ENCODE results near the gene LMNTD2.

LMNTD2 gene, protein sequence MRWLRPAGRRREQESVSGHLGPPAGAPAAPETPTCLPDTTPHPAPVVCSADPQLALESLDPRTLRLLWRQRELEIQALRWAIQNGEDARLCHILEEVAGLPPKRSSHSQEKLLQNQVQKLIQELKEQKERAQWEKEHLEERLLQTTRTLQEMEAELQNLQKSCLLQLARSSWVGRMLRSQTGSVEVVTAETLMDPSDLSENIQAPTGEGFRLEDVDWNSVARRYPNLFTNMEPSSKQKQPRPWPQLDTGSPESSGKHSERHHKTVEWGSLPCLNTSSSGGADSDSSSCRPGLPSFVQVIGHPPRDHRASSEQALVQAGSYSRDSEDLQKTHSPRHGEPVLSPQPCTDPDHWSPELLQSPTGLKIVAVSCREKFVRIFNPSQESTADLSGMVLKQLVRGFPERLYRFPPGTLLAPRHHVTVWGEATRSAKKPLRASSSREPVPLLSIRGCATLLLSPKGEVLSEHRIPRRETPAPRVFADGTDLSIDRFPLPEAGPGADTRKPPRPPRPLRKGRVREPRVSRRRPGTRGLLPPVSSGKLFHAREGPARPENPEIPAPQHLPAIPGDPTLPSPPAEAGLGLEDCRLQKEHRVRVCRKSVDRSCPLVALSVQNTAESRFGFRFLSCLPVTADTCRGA

DNA sequence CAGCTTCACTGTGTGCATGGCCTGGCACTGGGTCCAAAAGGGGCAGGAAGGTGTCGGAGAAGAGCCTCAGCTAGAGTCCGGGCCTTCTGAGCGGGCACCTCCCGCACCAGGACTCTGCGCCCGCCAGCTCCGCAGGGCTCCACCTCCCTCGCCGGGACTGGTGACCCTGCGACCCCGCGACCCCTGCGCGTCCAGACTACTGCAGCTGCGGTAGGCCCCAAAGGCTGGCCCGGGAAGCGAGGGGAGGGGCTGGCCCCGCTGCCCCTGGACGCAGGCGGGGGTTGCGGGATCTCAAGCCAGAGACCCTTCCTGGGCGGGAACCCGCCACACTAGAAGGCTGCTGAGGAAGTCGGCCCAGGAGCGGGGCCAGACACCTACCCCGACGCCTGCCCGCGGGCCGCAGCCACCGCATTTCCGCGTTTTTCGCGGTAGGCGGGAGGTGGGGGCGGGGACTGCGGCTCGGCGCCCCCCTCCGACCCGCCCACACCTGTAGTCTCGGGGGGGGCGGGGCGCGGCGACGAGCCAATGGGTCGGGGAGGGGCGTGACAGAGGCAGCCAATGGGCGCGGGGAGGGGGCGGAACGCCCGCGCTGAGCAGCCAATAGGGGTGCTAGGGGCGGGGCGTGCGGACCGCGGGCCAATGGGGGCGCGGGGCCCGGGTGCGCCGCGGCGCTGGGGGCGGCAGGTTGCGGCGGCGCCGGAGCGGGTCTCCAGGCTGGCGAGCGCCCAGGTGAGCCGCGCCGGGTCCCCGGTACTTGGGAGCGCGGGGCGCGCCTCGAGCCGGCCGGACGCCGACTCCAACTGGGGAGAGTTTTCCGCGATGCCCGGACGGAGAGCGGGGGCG lies at the start of gene LMNTD2, which contains the start of gene RASSF7:
TSS of gene LMNTD2 (minus strand) at position 434 of the 843 bp plus-strand sequence. CDS start at position 412, 22 bp downstream.
TSS of gene RASSF7 (plus strand) at position 666 of the 843 bp plus-strand sequence. CDS start 799 bp downstream, outside the sequence.
- peak; percentile 73 to 83 for DNase-seq

DNA sequence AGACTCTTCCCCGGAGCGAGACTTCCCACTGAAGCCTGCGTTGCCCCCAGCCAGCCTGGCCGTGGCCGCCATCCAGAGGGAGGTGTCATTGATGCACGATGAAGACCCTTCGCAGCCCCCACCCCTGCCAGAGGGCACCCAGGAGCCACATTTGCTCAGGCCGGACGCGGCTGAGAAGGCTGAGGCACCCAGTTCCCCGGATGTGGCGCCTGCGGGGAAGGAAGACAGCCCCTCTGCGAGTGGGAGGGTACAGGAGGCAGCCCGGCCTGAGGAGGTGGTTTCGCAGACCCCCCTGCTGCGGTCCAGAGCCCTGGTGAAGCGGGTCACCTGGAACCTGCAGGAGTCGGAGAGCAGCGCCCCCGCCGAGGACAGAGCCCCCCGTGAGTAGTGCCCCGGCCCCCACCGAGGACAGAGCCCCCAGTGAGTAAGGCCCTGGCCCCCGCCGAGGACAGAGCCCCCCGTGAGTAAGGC lies 48.8 kb upstream of the LMNTD2 start:
- no peak for DNase-seq

DNA sequence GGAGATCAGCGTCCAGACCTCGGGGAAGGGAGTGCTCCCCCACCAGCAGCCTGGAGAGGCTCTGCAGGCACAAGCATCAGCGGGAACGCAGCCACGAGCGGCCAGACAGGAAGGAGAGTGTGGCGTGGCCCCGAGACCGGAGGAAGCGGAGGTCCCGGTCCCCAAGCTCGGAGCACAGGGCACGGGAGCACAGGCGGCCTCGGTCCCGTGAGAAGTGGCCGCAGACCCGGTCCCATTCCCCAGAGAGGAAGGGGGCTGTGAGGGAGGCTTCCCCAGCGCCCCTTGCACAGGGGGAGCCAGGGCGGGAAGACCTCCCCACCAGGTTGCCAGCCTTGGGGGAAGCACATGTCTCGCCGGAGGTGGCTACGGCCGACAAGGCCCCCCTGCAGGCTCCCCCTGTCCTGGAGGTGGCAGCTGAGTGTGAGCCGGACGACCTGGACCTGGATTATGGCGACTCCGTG lies 48.3 kb upstream of the LMNTD2 start:
- DNase-seq: no peak

DNA sequence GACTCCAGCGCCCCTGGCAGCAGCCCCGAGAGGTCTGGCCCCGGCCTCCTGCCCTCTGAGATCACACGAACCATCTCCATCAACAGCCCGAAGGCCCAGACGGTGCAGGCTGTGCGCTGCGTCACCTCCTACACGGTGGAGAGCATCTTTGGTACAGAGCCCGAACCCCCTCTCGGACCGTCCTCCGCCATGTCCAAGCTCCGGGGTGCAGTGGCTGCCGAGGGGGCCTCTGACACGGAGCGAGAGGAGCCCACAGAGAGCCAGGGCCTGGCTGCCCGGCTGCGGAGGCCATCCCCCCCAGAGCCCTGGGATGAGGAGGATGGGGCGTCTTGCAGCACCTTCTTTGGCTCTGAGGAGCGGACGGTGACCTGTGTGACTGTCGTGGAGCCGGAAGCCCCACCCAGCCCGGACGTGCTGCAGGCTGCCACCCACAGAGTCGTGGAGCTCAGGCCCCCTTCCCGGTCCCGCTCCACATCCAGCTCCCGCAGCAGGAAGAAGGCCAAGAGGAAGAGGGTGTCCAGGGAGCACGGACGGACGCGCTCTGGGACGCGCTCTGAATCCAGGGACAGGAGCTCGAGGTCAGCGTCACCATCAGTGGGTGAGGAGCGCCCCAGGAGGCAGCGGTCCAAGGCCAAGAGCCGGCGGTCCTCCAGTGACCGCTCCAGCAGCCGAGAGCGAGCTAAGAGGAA lies 47.6 kb upstream of the LMNTD2 start:
- DNase-seq: no peak

DNA sequence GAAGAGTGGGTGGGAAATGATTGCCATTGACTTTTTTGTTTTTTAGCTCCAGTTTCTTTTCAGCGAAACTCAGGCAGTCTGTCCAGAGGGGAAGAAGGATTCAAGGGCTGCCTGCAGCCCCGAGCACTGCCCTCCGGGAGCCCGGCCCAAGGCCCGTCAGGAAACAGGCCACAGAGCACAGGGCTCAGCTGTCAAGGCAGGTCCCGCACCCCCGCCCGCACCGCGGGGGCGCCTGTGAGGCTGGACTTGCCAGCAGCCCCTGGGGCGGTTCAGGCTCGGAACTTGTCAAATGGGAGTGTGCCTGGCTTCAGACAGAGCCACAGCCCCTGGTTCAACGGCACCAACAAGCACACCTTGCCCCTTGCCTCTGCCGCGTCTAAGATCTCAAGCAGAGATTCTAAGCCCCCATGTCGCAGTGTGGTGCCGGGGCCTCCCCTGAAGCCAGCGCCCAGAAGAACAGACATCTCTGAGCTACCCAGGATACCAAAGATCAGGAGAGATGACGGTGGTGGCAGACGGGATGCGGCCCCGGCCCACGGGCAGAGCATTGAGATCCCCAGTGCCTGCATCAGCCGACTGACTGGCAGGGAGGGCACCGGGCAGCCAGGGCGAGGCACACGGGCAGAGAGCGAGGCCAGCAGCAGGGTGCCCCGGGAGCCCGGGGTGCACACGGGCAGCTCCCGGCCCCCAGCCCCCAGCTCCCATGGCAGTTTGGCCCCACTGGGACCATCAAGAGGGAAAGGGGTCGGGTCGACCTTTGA lies 46.7 kb upstream of the LMNTD2 start:
- no peak for DNase-seq

DNA sequence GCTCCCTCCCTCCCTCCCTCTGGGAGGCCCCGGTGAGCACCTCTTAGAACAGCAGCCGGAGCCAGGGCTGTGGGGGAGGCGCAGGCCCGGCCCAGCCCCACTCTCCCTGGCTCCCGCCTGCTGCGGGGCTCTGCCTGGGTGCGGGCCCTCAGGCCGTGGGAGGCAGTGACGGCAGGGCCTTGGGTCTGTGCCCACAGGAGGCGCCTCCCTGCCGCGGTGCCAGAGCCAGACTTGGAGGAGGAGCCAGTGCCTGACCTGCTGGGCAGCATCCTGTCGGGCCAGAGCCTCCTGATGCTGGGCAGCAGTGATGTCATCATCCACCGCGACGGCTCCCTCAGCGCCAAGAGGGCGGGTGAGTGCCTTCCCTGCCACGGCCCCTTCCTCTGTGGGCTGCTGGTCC lies 45.7 kb upstream of the LMNTD2 start:
- no peak for DNase-seq

DNA sequence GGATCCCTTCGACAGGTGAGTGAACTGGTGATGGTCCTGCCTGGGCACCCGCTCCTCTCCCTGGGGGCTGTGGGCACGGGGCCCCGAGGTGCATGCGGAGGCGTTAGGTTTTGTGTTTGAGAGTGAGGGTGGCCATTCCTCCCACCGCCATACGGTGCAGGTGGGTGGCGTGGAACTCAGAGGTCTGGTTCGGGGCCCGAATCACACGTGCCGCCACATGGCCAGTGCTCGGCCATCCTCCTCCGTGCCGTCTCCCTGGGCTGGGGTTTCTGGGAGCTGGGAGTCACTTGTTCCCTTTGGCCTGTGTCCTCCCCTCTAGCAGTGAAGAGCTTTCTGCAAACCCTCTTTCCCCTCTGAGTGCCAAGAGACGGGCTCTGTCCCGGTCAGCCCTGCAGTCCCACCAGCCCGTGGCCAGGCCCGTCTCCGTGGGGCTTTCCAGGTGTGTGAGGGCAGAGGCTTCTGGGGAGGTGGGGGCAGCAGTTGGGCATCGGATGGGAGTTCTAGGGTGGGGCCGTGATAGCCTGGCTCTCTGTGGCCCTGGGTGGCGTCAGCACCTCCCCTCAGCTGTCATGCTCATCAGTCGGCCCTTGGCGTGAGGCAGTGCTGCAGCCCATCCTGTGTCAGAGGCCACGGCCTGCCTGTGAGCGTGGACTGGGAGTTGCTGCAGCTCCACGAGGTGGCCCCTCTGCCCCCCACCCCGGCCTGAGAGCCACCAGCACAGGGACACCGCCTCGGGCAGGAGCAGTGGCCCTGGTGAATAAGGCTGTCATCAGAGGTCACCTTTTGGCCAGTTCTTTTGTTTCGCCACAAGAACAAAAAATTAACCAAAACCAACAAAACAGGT lies 45.0 kb upstream of the LMNTD2 start:
- DNase-seq: no peak

DNA sequence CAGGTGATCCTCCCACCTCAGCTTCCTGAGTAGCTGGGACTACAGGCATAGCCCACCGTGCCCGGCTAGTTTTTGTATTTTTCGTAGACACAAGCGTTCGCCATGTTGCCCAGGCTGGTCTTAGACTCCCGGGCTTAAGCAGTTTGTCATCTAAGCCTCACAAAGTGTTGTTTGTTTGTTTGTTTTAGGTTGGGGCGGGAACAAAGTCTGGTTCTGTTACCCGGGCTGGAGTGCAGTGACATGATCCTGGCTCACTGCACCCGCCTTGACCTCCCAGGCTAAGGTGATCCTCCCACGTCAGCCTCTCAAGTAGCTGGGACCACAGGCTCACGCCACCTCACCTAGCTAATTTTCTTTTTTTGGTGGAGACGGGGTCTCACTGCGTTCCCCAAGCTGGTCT lies 42.6 kb upstream of the LMNTD2 start:
- no peak for DNase-seq

DNA sequence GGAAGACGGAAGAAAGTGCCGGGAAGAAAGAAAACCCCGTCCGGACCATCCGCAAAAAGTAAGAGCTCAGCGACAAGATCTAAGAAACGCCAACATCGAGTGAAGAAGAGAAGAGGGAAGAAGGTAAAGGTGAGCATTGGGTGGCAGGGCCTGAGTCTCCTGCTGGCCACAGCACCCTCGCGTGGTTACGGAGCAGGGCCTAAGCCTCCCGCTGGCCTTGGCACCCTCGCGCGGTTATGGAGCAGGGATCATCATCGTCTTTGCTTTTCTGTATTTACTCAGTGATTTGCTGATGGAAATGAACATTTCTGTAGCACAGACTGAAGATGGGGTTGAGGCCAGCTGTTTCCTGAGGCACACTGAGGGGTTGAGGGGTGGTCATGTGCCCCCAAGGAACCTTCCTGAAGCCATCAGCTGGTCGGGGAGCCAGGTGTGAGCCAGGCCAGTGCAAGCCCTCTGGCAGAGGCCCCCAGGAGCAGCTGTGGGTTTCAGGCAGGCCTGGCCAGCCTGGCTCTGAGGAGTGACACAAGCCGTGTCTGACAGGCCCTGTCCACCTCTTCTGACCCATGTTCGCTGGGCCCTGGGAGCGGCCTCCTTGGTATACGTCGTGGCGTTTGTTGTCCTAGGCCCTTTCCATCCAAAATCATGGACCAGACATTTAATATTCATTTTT lies 41.2 kb upstream of the LMNTD2 start:
- no peak for DNase-seq

DNA sequence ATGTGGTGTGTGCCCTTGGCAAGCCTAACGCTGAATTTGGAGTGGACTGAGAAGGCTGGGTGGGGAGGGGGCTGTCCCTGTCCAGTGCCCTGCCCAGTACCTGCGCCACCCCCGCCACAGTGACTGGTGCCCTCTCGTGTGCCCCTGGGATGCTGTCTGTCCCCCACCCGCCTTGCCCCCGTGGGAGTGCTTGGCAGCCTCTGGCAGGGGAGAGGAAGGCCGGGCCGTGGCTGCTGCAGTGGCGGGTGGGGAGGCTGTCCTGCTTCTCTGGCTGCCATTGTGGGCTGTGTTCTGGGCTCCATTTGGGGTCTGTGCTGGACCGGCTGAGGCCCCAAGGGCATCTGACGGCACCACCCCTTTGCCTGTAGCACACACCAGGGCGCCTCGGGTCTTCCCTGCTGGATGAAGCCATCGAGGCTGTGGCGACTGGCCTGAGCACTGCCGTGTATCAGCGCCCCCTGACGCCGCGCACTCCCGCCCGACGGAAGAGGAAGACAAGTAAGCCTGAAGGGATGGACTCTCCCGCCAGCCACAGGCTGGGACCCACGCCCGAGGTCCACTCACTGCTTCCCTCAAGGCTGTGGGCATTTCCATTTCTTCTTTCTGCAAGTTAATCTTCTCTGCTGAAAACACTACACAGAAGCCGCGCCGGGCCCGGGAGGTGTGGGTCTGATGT lies 37.6 kb upstream of the LMNTD2 start:
- no peak for DNase-seq

DNA sequence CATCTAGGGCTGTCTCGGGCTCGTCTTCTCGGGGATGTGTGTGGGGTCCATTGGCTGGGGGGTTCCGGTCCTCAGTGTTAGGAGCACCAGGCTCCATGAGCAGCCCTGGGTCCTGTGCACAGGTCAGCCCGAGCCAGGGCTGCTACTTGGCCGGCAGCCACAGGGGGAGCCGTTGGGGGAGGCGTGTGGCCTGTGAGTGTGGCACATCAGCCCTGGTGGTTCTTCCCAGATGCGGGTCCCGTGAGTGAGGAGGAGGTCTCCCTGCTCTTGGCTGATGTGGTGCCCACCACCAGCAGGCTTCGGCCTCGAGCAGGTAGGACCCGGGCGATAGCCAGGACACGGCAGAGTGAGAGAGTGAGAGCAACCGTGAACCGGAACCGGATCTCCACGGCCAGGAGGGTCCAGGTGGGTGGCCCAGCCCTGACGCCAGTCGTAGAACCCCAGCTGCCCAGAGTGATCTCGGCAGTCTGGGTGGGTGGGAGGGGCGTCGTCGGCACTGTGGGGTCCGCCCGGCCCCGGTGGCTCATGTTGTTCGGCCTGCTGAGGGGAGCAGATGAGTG lies 36.7 kb upstream of the LMNTD2 start:
- DNase-seq: no peak

DNA sequence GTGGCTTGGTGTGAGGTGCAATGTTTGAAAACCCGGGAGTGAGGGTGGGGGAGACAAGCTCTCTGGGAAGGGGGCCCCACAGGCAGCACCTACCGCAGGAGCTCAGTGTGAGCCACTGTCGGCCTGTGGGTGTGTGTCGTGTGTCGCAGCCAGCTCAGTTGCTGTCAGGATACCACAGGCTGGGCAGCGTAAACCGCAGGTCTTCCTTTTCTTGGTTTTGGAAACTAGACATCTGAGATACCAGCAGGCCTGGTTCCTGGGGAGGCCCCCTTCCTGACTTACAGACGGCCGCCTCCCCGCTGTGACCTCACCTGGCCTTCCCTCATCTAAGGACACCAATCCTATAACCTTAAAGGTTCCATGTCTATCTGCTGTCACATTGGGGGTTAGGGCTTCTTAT lies 35.8 kb upstream of the LMNTD2 start:
- no peak for DNase-seq

DNA sequence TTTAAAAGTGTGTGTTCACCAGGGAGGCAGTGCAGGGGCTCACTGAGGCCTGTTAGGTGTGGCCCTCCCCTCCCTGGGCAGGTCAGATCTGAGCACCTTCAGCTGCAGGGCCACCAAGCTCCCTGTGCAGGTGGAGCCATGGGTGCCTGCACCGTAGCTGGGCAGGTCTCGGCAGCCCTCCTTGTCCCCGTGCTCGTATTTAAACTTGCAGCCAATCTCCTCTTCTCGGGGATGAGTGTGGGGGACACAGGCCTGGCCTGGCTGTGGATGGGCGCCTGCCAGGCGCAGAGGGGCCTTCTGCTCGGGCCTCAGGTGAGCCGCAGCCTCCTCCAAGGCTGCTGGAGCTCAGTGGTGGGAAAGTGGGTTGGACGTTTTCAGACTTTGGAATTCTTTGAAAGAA lies 34.9 kb upstream of the LMNTD2 start:
- no peak for DNase-seq

DNA sequence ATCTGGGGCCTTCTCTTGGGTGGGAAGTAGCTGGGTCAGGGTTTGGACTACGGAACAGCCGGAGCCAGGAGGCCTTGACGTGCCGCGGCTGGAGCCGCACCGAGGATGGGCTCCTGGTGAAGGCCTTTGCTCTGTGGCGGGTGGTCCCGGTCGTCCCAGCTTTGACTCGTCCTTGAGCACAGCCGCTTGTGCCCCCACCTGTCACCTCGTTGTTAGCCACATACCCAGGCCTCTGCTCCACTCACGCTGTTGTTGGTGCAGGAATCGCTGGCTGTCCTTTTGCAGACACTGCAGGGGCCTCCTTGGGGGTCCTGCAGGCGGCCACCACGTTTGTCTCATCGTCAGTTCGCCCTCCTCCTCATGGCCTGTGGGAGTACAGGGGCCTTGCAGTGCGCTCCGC lies 32.8 kb upstream of the LMNTD2 start:
- no peak for DNase-seq

DNA sequence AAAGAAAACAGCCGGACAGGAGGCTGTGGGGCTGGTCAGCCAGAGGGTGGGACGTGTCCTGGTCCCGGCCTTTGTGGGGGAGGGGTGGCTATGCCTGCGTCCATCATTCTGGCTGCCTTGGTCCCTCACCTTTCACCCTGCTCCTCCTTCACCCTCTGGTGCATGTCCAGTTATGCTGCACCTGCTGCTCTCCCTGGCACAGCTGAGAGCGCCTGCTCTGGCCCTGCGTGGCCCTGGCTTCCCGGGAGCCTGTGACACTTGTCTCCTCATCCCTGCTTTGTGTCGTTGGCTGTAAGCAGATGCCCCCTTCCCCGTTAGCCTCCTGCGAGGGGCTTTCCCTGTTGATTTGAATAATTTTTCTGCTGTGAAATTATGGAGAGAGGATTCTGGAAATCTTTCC lies 32.4 kb upstream of the LMNTD2 start:
- no peak for DNase-seq

DNA sequence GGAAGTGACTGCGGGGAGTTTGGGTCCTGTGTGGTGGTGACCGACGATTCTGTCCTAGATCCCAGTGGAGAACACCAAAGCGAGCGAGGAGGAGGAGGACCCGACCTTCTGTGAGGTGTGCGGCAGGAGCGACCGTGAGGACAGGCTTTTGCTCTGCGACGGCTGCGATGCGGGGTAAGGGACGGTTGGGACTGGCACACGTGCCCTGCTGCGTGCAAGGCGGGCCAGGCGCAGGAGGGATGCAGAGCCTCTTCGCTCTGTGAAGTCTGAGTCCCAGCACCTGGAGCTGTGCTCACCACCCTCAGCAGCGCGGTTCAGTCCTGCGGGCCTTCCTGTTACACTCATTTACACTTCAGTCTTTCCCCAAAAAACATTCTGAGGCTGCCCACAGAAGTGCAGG lies 32.0 kb upstream of the LMNTD2 start:
- no peak for DNase-seq

DNA sequence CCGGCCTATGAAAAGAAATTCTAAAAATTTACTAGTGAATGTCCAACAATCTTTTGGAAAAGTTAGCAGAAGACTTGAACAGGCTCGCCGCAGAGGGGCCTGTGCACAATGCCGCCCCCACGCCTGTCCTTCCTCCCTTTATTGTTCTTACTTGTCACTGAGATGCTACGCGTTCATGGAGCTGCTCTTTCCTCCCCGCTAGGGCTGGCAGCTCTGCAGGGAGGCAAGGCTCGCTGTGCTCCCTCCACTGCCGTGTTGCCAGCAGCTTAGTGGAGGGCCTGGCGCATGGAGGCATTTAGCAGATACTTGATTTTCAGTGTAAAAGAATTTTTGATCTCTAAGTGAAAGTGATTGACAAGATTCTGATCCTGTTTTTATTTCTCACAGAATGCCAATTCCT lies 30.5 kb upstream of the LMNTD2 start:
- no peak for DNase-seq

DNA sequence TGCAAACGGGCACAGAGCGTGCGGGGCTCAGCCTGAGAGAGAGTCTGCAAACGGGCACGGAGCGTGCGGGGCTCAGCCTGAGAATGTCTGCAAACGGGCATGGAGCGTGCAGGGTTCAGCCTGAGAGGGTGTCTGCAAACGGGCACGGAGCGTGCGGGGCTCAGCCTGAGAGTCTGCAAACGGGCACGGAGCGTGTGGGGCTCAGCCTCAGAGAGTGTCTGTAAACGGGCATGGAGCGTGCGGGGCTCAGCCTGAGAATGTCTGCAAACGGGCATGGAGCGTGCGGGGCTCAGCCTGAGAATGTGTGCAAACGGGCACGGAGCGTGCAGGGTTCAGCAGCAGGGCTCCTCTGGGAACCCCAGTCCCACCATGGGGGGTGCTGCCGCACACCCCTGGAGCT lies 29.3 kb upstream of the LMNTD2 start:
- DNase-seq: no peak

DNA sequence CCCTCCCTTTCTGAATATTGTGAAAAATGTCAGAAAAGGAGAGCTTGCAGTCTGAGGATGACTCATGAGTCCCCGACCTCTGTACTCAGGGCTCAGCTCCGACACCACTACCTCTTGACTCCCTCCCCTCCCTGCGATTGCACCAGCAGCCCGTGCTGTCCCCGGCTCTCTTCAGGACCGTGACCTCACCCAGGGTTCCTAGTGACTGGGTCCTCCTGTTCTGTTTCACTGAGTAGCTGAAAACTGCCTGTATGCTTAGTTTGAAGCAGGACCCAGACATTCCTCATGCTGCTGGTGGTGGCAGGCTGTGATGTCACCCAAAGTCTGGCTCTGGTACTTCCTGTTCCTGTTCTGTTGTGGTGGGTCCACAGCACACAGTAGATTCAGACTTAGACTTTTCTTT lies 27.4 kb upstream of the LMNTD2 start:
- no peak for DNase-seq
